Measurements from ENCODE around the gene ZNF536.

The ZNF536 gene

GRCh38 chr19:30363073-30363472 is 9.1 kb upstream of the ZNF536 start:
- DNase-seq (ENCODE audit: low read depth in 2 of 2), result no peak

- DNase-seq (ENCODE audit: low read depth in 2 of 2), result no peak
These were observed 7.1 kb upstream of the ZNF536 start for GRCh38 chr19:30364866-30365800.

- DNase-seq (ENCODE audit: low read depth in 2 of 2), result no peak
These were observed 5.9 kb upstream of the ZNF536 start for GRCh38 chr19:30366282-30366681.

GRCh38 chr19:30367006-30367405 is 5.2 kb upstream of the ZNF536 start:
- no peak for DNase-seq (ENCODE audit: low read depth in 2 of 2)

GRCh38 chr19:30367421-30367820 is 4.8 kb upstream of the ZNF536 start:
- no peak for DNase-seq (ENCODE audit: low read depth in 2 of 2)

GRCh38 chr19:30369833-30370232 is 2.4 kb upstream of the ZNF536 start:
- DNase-seq (ENCODE audit: low read depth in 2 of 2), result no peak

GRCh38 chr19:30371161-30371836 is 885 bp upstream of the ZNF536 start:
- no peak for DNase-seq (ENCODE audit: low read depth in 2 of 2)

- no peak for DNase-seq (ENCODE audit: low read depth in 2 of 2)
These were observed 1.4 kb downstream of the ZNF536 start for GRCh38 chr19:30373593-30373992.

GRCh38 chr19:30374539-30374864 is 2.3 kb downstream of the ZNF536 start:
- DNase-seq (ENCODE audit: low read depth in 2 of 2), result no peak

GRCh38 chr19:30374865-30375552 is 2.8 kb downstream of the ZNF536 start:
- no peak for DNase-seq (ENCODE audit: low read depth in 2 of 2)

GRCh38 chr19:30375553-30376031 is 3.4 kb downstream of the ZNF536 start:
- no peak for DNase-seq (ENCODE audit: low read depth in 2 of 2)

GRCh38 chr19:30376272-30376671 is 4.1 kb downstream of the ZNF536 start:
- no peak for DNase-seq (ENCODE audit: low read depth in 2 of 2)

GRCh38 chr19:30376826-30377425 is 4.7 kb downstream of the ZNF536 start:
- DNase-seq (ENCODE audit: low read depth in 2 of 2), result no peak

- DNase-seq (ENCODE audit: low read depth in 2 of 2), result no peak
These were observed 6.5 kb downstream of the ZNF536 start for GRCh38 chr19:30378701-30379100.

- DNase-seq (ENCODE audit: low read depth in 2 of 2), result no peak
These were observed 7.8 kb downstream of the ZNF536 start for GRCh38 chr19:30379841-30380610.

- DNase-seq (ENCODE audit: low read depth in 2 of 2), result no peak
These were observed 9.2 kb downstream of the ZNF536 start for GRCh38 chr19:30381366-30381765.

GRCh38 chr19:30385174-30385573 is 13.0 kb downstream of the ZNF536 start:
- DNase-seq (ENCODE audit: low read depth in 2 of 2), result no peak

GRCh38 chr19:30385666-30386065 is 13.5 kb downstream of the ZNF536 start:
- no peak for DNase-seq (ENCODE audit: low read depth in 2 of 2)

GRCh38 chr19:30386551-30387143 is 14.5 kb downstream of the ZNF536 start:
- no peak for DNase-seq (ENCODE audit: low read depth in 2 of 2)

GRCh38 chr19:30387311-30388115 is 15.3 kb downstream of the ZNF536 start:
- DNase-seq (ENCODE audit: low read depth in 2 of 2), result no peak

All from stimulated activated CD4-positive, alpha-beta T cell treated with anti-CD3 and anti-CD28 coated beads, Interleukin-12 subunit alpha, Interleukin-12 subunit beta, amount 100 ng/mL, for 24 hours (primary cell).